ENCODE data around the gene RPP40. TPM values are rescaled to one million over a fixed set of nuclear protein-coding genes. Genes with fewer than 3 reads are reported as not detected.

RPP40 gene
- total and polyA plus RNA-seq, 2 of the 13 experiments (the other 11 are each of a cell fraction or from before 2014, with no cell fraction given), result 18.0 to 41.2 TPM

- TF ChIP-seq SALL1 (CRISPR knock-in tag; IDR thresholded peaks at IDR 0.05), result peak; percentile 20; the same call in 1 of the 2 replicates
- 0 out of 2 replicates have a peak, but pooled peaks have one; percentile 44 for TF ChIP-seq GZF1 (CRISPR knock-in tag; IDR thresholded peaks at IDR 0.05)
- TF ChIP-seq TFAP4 (IDR thresholded peaks at IDR 0.05; ENCODE audit: borderline replicate concordance, low read depth), result peak; percentile 37; the same call in 1 of the 2 replicates
- TF ChIP-seq ZNF260 (CRISPR knock-in tag; IDR thresholded peaks at IDR 0.05; ENCODE audit: borderline replicate concordance, low read depth), result no peak
- TF ChIP-seq ZSCAN22 (CRISPR knock-in tag; IDR thresholded peaks at IDR 0.05), result no peak
- TF ChIP-seq XRCC5 (optimal IDR thresholded peaks at IDR 0.05; ENCODE audit: low read length), result peak; percentile 39
- TF ChIP-seq SAP130 (CRISPR knock-in tag; IDR thresholded peaks at IDR 0.05; ENCODE audit: low read depth), result peak; percentile 40; the same call in 1 of the 2 replicates
Observed at GRCh38 chr6:5036269-5036668, 32.4 kb upstream of the RPP40 start (continued).

GRCh38 chr6:5034736-5035135 lies 30.9 kb upstream of the RPP40 start:
- no peaks in the 10 kb centered on the region for H3K36me3 ChIP-seq (replicated peaks in 1 of 2; ENCODE audit: control insufficient read depth in 1 of 2, insufficient read depth in 2 of 2, low read length in 2 of 2)
- no peak overlapping the region for H3K4me3 ChIP-seq (replicated peaks in 1 of 3; ENCODE audit: insufficient read depth in 1 of 3, low read depth in 2 of 3, low read length in 3 of 3)
- ChIA-PET CTCF (ENCODE audit: low intra/inter-chr PET ratio, low total read pairs) (no interaction called here), POLR2A (no interaction called here)
- peaks cover 44% of the 10 kb centered on the region for H3K4me1 ChIP-seq (ENCODE audit: insufficient read depth, low read length)
- no peaks in the 10 kb centered on the region for H3K79me2 ChIP-seq (ENCODE audit: insufficient read depth, low read length)
- in situ Hi-C loops (cut with HindIII; ENCODE audit: extremely low pct_ligation_motif_present, low pct_unique_long_range_greater_than_20kb), result loop anchor here (5.0 kb wide), 1 partner anchor 1077 kb away; no protein-coding TSS in a partner anchor
- FAIRE-seq, result no peak
- intact Hi-C loops (cut with micrococcal nuclease; ENCODE audit: unreplicated experiment), result loop anchor here (5.0 to 10.0 kb wide), 2 partner anchors 77 to 720 kb away; no protein-coding TSS in a partner anchor
- H3K9me3 ChIP-seq (ENCODE audit: low read length), result no peaks in the 10 kb centered on the region
- H4K20me1 ChIP-seq (ENCODE audit: insufficient read depth, low read length), result no peaks in the 10 kb centered on the region
- TF ChIP-seq SATB2 (CRISPR knock-in tag; IDR thresholded peaks at IDR 0.05) (no peak), ZFP41 (CRISPR knock-in tag; IDR thresholded peaks at IDR 0.05; ENCODE audit: borderline replicate concordance) (no peak), ZNF761 (CRISPR knock-in tag; conservative IDR thresholded peaks at IDR 0.05) (no peak), ZMYM2 (CRISPR knock-in tag; IDR thresholded peaks at IDR 0.05) (no peak), ZFYVE20 (CRISPR knock-in tag; IDR thresholded peaks at IDR 0.05; ENCODE audit: borderline replicate concordance, low read depth) (no peak), THAP7 (CRISPR knock-in tag; IDR thresholded peaks at IDR 0.05) (no peak), KLF12 (CRISPR knock-in tag; IDR thresholded peaks at IDR 0.05; ENCODE audit: borderline replicate concordance) (no peak)
- H3K27me3 ChIP-seq (ENCODE audit: control insufficient read depth in 1 of 2, insufficient read depth in 2 of 2, low read length in 2 of 2), result no peaks in the 10 kb centered on the region; a peak in 1 of 5 replicates
- no peak overlapping the region for H3K4me2 ChIP-seq (ENCODE audit: low read depth, low read length)
- no TSS peak for BruUV-seq (replicated peaks)
- DNase-seq (ENCODE audit: low spot score), result no peak
- no peak for ATAC-seq
- H3K9ac ChIP-seq (ENCODE audit: insufficient read depth, low read depth, low read length), result no peak overlapping the region
- no peak overlapping the region for H2AFZ ChIP-seq (ENCODE audit: low read length)
- 61% methylated on average over 7 of the region's 7 CpGs for WGBS (ENCODE audit: low lambda C conversion rate)
- no peak overlapping the region for H3K27ac ChIP-seq (ENCODE audit: extremely low read length, insufficient read depth, low read length)
